Neuronal stem cell (in vitro differentiated cells): ENCODE results near the gene ZNF609.

ENCODE experiments used
- DNase-seq: peaks from one replicate; pipeline ENCODE4 v3.0.0-alpha.2; 2013; ENCODE audit warnings: low spot score
- H2AFZ ChIP-seq: one replicate; pipeline ENCODE4 v1.6.1; 2013; ENCODE audit warnings: mild to moderate bottlenecking, low read length, inconsistent platforms
- H2AK5ac ChIP-seq: 2 replicates; pipeline ENCODE4 v1.6.1; 2013; ENCODE audit warnings: low read depth, mild to moderate bottlenecking, inconsistent platforms, low read length, moderate library complexity, mixed read lengths
- H2BK120ac ChIP-seq: 2 replicates; pipeline ENCODE4 v1.6.1; 2013; ENCODE audit warnings: low read depth, mild to moderate bottlenecking, inconsistent platforms, low read length, moderate library complexity, mixed read lengths
- H2BK12ac ChIP-seq: one replicate; pipeline ENCODE4 v1.6.1; 2013; ENCODE audit warnings: low read length, inconsistent platforms
- H2BK15ac ChIP-seq: 2 replicates; pipeline ENCODE4 v1.6.1; 2013; ENCODE audit warnings: mild to moderate bottlenecking, low read length, inconsistent platforms, mixed read lengths
- H2BK5ac ChIP-seq: one replicate; pipeline ENCODE4 v1.6.1; 2013; ENCODE audit warnings: inconsistent platforms, mild to moderate bottlenecking, low read length, moderate library complexity
- H3K14ac ChIP-seq: one replicate; pipeline ENCODE4 v1.6.1; 2013; ENCODE audit warnings: low read length, inconsistent platforms
- H3K18ac ChIP-seq: 2 replicates; pipeline ENCODE4 v1.6.1; 2013; ENCODE audit warnings: low read length, inconsistent platforms
- H3K23ac ChIP-seq: 2 replicates; pipeline ENCODE4 v1.6.1; 2013; ENCODE audit warnings: low read depth, mild to moderate bottlenecking, mixed read lengths, low read length, inconsistent platforms; ENCODE audit not compliant: poor library complexity
- H3K27ac ChIP-seq: replicated peaks from 3 replicates; pipeline ENCODE4 v1.5.1; 2013; ENCODE audit warnings: low read length, inconsistent platforms
- H3K27me3 ChIP-seq, 3 experiments: 2 replicates each; pipeline ENCODE4 v1.6.1; 2013; ENCODE audit warnings: low read length in 3 of 3, mild to moderate bottlenecking in 2 of 3, inconsistent platforms in 1 of 3, low read depth in 1 of 3, mixed read lengths in 1 of 3, moderate library complexity in 1 of 3; ENCODE audit not compliant: control insufficient read depth in 3 of 3, insufficient read depth in 3 of 3
- H3K36me3 ChIP-seq, 2 donors: replicated peaks in 1 of 2; 2 replicates each; pipeline ENCODE4 v1.6.1; 2013; ENCODE audit warnings: low read length in 2 of 2; ENCODE audit not compliant: control insufficient read depth in 2 of 2, insufficient read depth in 2 of 2
- H3K4ac ChIP-seq: 2 replicates; pipeline ENCODE4 v1.6.1; 2013; ENCODE audit warnings: inconsistent platforms, mild to moderate bottlenecking, low read length, moderate library complexity
- H3K4me1 ChIP-seq, 2 donors: 1 replicate in 1 of 2; 2 replicates in 1 of 2; pipeline ENCODE4 v1.6.1; 2013; ENCODE audit warnings: low read length in 2 of 2, low read depth in 1 of 2; ENCODE audit not compliant: control insufficient read depth in 2 of 2, insufficient read depth in 1 of 2
- H3K4me2 ChIP-seq: one replicate; pipeline ENCODE4 v1.6.1; 2013; ENCODE audit warnings: mild to moderate bottlenecking, low read length, inconsistent platforms; ENCODE audit not compliant: insufficient read depth, poor library complexity, severe bottlenecking
- H3K4me3 ChIP-seq, 2 donors: 2 replicates each; pipeline ENCODE4 v1.5.1; 2013; ENCODE audit warnings: low read length in 2 of 2, mild to moderate bottlenecking in 2 of 2, inconsistent platforms in 1 of 2, moderate library complexity in 1 of 2
- H3K79me1 ChIP-seq: one replicate; pipeline ENCODE4 v1.6.1; 2013; ENCODE audit warnings: low read depth, mild to moderate bottlenecking, inconsistent platforms, low read length, moderate library complexity
- H3K9ac ChIP-seq: one replicate; pipeline ENCODE4 v1.6.1; 2013; ENCODE audit warnings: mild to moderate bottlenecking, low read depth, low read length, inconsistent platforms; ENCODE audit not compliant: poor library complexity
- H3K9me3 ChIP-seq, 2 donors: replicated peaks in 1 of 2; 2 replicates each; pipeline versions ENCODE3 to v1.6.1; 2013; ENCODE audit warnings: low read length in 2 of 2, mild to moderate bottlenecking in 2 of 2, inconsistent platforms in 1 of 2, low read depth in 1 of 2, mixed read lengths in 1 of 2, moderate library complexity in 1 of 2; ENCODE audit not compliant: control insufficient read depth in 2 of 2, insufficient read depth in 1 of 2
- H4K8ac ChIP-seq: one replicate; pipeline ENCODE4 v1.6.1; 2013; ENCODE audit warnings: low read depth, mild to moderate bottlenecking, inconsistent platforms, low read length, moderate library complexity
- H4K91ac ChIP-seq: one replicate; pipeline ENCODE4 v1.6.1; 2013; ENCODE audit warnings: low read length, low read depth, mild to moderate bottlenecking, inconsistent platforms; ENCODE audit not compliant: poor library complexity
- WGBS, 2 donors: extraction: QIAGEN DNeasy Blood & Tissue Kit; methylation state at CpG; one replicate each; pipeline ENCODE4 v1.1.7; 2013; ENCODE audit warnings: missing lambda C conversion rate in 2 of 2, mixed read lengths in 1 of 2; ENCODE audit not compliant: insufficient read length in 2 of 2, insufficient replicate concordance in 1 of 2; ENCODE audit errors: extremely low coverage in 2 of 2; 5-methylcytosine and 5-hydroxymethylcytosine counted together

The ZNF609 gene

GRCh38 chr15:64685230-64685888 lies 225.0 kb downstream of the ZNF609 start:
- no peak overlapping the region for H2BK12ac ChIP-seq
- H3K18ac ChIP-seq = no peak overlapping the region
- H4K8ac ChIP-seq = no peak overlapping the region
- H3K79me1 ChIP-seq = peaks cover 2% of the 10 kb centered on the region
- no peak overlapping the region for H4K91ac ChIP-seq
- no peak overlapping the region for H3K4me3 ChIP-seq
- no peak overlapping the region for H2BK120ac ChIP-seq
- no peak overlapping the region for H2BK5ac ChIP-seq
- H3K36me3 ChIP-seq = peaks cover 53 to 94% of the 10 kb centered on the region in 2 donors
- H3K23ac ChIP-seq = no peak overlapping the region
- no peak overlapping the region for H3K9ac ChIP-seq
- H2AFZ ChIP-seq = no peak overlapping the region
- H3K14ac ChIP-seq = no peak overlapping the region
- H3K4me2 ChIP-seq = no peak overlapping the region
- no peaks in the 10 kb centered on the region for H3K9me3 ChIP-seq
- no peak for DNase-seq
- no CpG with 5 or more reads among the region's 4 CpGs for WGBS, 2 donors
- H3K27ac ChIP-seq = no peak overlapping the region
- no peaks in the 10 kb centered on the region for H3K27me3 ChIP-seq
- H2AK5ac ChIP-seq = no peak overlapping the region
- no peak overlapping the region for H2BK15ac ChIP-seq
- no peak overlapping the region for H3K4ac ChIP-seq
- no peaks in the 10 kb centered on the region for H3K4me1 ChIP-seq

- Histone ChIP-seq H4K8ac (no peak overlapping the region), H3K4me2 (no peak overlapping the region), H3K23ac (no peak overlapping the region), H2AK5ac (no peak overlapping the region), H3K4me1 (no peaks in the 10 kb centered on the region), H3K27me3 (no peaks in the 10 kb centered on the region), H2AFZ (no peak overlapping the region), H2BK12ac (no peak overlapping the region), H3K36me3 (peaks cover 57 to 94% of the 10 kb centered on the region in 2 donors), H3K18ac (no peak overlapping the region), H4K91ac (no peak overlapping the region), H2BK5ac (no peak overlapping the region), H2BK120ac (no peak overlapping the region), H3K9me3 (no peaks in the 10 kb centered on the region), H3K27ac (no peak overlapping the region), H2BK15ac (no peak overlapping the region), H3K4ac (no peak overlapping the region), H3K14ac (no peak overlapping the region), H3K79me1 (peaks cover 4% of the 10 kb centered on the region), H3K4me3 (no peak overlapping the region), H3K9ac (no peak overlapping the region)
- WGBS, 2 donors = no CpG with 5 or more reads among the region's 10 CpGs
- peak; percentile 60 for DNase-seq
Observed at GRCh38 chr15:64686130-64686735, 225.9 kb downstream of the ZNF609 start.

GRCh38 chr15:64687172-64687571 lies 226.8 kb downstream of the ZNF609 start:
- Histone ChIP-seq H3K36me3 (peaks cover 56 to 94% of the 10 kb centered on the region in 2 donors), H3K4me1 (no peaks in the 10 kb centered on the region), H3K9me3 (no peaks in the 10 kb centered on the region), H2BK120ac (no peak overlapping the region), H3K27me3 (no peaks in the 10 kb centered on the region), H3K79me1 (peaks cover 8% of the 10 kb centered on the region), H2AK5ac (no peak overlapping the region), H3K4me2 (no peak overlapping the region), H3K18ac (no peak overlapping the region), H2BK12ac (no peak overlapping the region), H3K14ac (no peak overlapping the region), H3K23ac (no peak overlapping the region), H2BK5ac (no peak overlapping the region), H4K8ac (no peak overlapping the region), H3K4ac (no peak overlapping the region), H3K9ac (no peak overlapping the region), H2AFZ (no peak overlapping the region), H2BK15ac (no peak overlapping the region), H3K4me3 (no peak overlapping the region), H3K27ac (no peak overlapping the region), H4K91ac (no peak overlapping the region)
- no CpG with 5 or more reads among the region's 2 CpGs for WGBS, 2 donors
- no peak for DNase-seq

GRCh38 chr15:64687688-64688087 lies 227.3 kb downstream of the ZNF609 start:
- H4K91ac ChIP-seq = no peak overlapping the region
- H3K36me3 ChIP-seq = peaks cover 52 to 94% of the 10 kb centered on the region in 2 donors
- no peak overlapping the region for H3K4me2 ChIP-seq
- no peaks in the 10 kb centered on the region for H3K4me1 ChIP-seq
- no peak overlapping the region for H3K27ac ChIP-seq
- no peak overlapping the region for H2BK12ac ChIP-seq
- H3K9ac ChIP-seq = no peak overlapping the region
- no peak overlapping the region for H3K4ac ChIP-seq
- H2BK120ac ChIP-seq = no peak overlapping the region
- no peak overlapping the region for H3K23ac ChIP-seq
- H3K27me3 ChIP-seq = no peaks in the 10 kb centered on the region
- no CpG with 5 or more reads among the region's 3 CpGs for WGBS, 2 donors
- no peak overlapping the region for H3K14ac ChIP-seq
- H3K18ac ChIP-seq = no peak overlapping the region
- H2AFZ ChIP-seq = no peak overlapping the region
- H3K9me3 ChIP-seq = no peaks in the 10 kb centered on the region
- no peak overlapping the region for H2BK15ac ChIP-seq
- no peak overlapping the region for H2BK5ac ChIP-seq
- H3K79me1 ChIP-seq = peaks cover 8% of the 10 kb centered on the region
- H2AK5ac ChIP-seq = no peak overlapping the region
- no peak overlapping the region for H3K4me3 ChIP-seq
- no peak for DNase-seq
- H4K8ac ChIP-seq = no peak overlapping the region
